ENCODE results near the gene MPC1L. TPM values are rescaled to one million over a fixed set of nuclear protein-coding genes. Genes with fewer than 3 reads are reported as not detected.

MPC1L gene
- polyA plus RNA-seq, 1 of the 3 experiments (the other 2 are of a cell fraction) = not detected

DNA sequence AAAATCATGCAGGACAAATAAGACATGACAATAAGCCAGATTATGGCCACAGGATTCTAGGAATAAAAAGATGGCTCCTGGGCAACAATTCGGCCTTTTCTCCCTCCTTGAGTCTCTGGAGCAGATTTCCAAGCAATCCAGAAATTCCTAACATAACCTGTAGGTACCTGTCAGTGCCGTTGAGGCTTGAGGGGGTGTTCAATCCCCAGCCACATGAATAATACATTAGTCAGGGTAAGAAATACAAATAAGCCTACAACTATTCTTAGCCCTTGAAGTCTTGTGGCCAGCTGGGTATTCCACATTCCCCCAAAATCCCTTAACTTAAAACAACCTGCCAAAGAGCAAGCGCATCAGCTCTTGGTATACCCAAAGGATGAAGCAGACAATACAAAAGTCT, 14.5 kb downstream of the MPC1L start:
- TF ChIP-seq TCF12 (IDR thresholded peaks at IDR 0.05) = no peak
- no peak for TF ChIP-seq GABPA (IDR thresholded peaks at IDR 0.05; ENCODE audit: low read depth)
- TF ChIP-seq MEF2A (IDR thresholded peaks at IDR 0.05; ENCODE audit: borderline replicate concordance, low read depth) = no peak
- TF ChIP-seq ELF1 (IDR thresholded peaks at IDR 0.05) = no peak
- no peak for TF ChIP-seq TAF1 (IDR thresholded peaks at IDR 0.05; ENCODE audit: borderline replicate concordance, low read depth, low read length)
- no peak for TF ChIP-seq RAD21 (IDR thresholded peaks at IDR 0.05; ENCODE audit: low read length)
- TF ChIP-seq FOXM1 (IDR thresholded peaks at IDR 0.05; ENCODE audit: low read depth) = no peak
- no peak for TF ChIP-seq MXI1 (IDR thresholded peaks at IDR 0.05; ENCODE audit: low read depth, low read length)
- no peak for TF ChIP-seq CHD2 (IDR thresholded peaks at IDR 0.05; ENCODE audit: low read length, partially characterized antibody)
- no peak for TF ChIP-seq JUND (IDR thresholded peaks at IDR 0.05)
- TF ChIP-seq, protein P1, sequence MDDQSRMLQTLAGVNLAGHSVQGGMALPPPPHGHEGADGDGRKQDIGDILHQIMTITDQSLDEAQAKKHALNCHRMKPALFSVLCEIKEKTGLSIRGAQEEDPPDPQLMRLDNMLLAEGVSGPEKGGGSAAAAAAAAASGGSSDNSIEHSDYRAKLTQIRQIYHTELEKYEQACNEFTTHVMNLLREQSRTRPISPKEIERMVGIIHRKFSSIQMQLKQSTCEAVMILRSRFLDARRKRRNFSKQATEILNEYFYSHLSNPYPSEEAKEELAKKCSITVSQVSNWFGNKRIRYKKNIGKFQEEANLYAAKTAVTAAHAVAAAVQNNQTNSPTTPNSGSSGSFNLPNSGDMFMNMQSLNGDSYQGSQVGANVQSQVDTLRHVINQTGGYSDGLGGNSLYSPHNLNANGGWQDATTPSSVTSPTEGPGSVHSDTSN (IDR thresholded peaks at IDR 0.05) = no peak
- no peak for TF ChIP-seq EP300 (IDR thresholded peaks at IDR 0.05; ENCODE audit: borderline replicate concordance in 1 of 2, low read depth in 1 of 2, low read length in 1 of 2)
- TF ChIP-seq, protein P2, sequence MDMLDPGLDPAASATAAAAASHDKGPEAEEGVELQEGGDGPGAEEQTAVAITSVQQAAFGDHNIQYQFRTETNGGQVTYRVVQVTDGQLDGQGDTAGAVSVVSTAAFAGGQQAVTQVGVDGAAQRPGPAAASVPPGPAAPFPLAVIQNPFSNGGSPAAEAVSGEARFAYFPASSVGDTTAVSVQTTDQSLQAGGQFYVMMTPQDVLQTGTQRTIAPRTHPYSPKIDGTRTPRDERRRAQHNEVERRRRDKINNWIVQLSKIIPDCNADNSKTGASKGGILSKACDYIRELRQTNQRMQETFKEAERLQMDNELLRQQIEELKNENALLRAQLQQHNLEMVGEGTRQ (IDR thresholded peaks at IDR 0.05; ENCODE audit: borderline replicate concordance, low read depth, low read length) = no peak
- no peak for TF ChIP-seq RXRA (IDR thresholded peaks at IDR 0.05; ENCODE audit: borderline replicate concordance, low read depth)
- TF ChIP-seq POLR2AphosphoS5 (IDR thresholded peaks at IDR 0.05; ENCODE audit: low read depth, low read length) = no peak
- no peak for TF ChIP-seq SIN3A (IDR thresholded peaks at IDR 0.05; ENCODE audit: borderline replicate concordance, low read depth, low read length)
- TF ChIP-seq, protein P3, sequence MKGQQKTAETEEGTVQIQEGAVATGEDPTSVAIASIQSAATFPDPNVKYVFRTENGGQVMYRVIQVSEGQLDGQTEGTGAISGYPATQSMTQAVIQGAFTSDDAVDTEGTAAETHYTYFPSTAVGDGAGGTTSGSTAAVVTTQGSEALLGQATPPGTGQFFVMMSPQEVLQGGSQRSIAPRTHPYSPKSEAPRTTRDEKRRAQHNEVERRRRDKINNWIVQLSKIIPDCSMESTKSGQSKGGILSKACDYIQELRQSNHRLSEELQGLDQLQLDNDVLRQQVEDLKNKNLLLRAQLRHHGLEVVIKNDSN (IDR thresholded peaks at IDR 0.05; ENCODE audit: borderline replicate concordance, low read depth) = no peak
- no peaks in the 10 kb centered on the region; a peak in 1 of 4 replicates for H3K4me1 ChIP-seq (ENCODE audit: control insufficient read depth in 1 of 2, insufficient read depth in 2 of 2, low read depth in 1 of 2, low read length in 1 of 2)
- peaks cover 48 to 60% of the 10 kb centered on the region in 2 experiments for H3K36me3 ChIP-seq (replicated peaks in 1 of 2; ENCODE audit: control insufficient read depth in 1 of 2, insufficient read depth in 2 of 2, low read length in 1 of 2)
- 80% methylated on average over 3 of the region's 3 CpGs for WGBS (ENCODE audit: low lambda C conversion rate)
- H3K27ac ChIP-seq (ENCODE audit: low read depth in 2 of 2, low read length in 1 of 2) = no peak overlapping the region
- peaks cover 20% of the 10 kb centered on the region; the same call in 1 of the 2 replicates for H3K79me2 ChIP-seq (ENCODE audit: insufficient read depth)
- H3K4me2 ChIP-seq = no peak overlapping the region
- DNase-seq = no peak
- CTCF ChIA-PET = interaction anchor here (1.4 kb wide), 1 partner anchor 14 kb away, joined by 5 read pairs; no protein-coding TSS in a partner anchor
- no peak overlapping the region for H2AFZ ChIP-seq (ENCODE audit: low read depth)
- no peaks in the 10 kb centered on the region for H3K9me3 ChIP-seq
- no peaks in the 10 kb centered on the region for H3K27me3 ChIP-seq (ENCODE audit: insufficient read depth)
- POLR2A ChIA-PET = no interaction called here
- H3K9ac ChIP-seq = no peak overlapping the region
- no peaks in the 10 kb centered on the region for H3F3A ChIP-seq (replicated peaks; ENCODE audit: insufficient read depth)
- peaks cover 10% of the 10 kb centered on the region for H4K20me1 ChIP-seq (ENCODE audit: insufficient read depth)
- no peaks in the 10 kb centered on the region for H3K9me2 ChIP-seq
- no peak overlapping the region for H3K4me3 ChIP-seq (ENCODE audit: low read depth in 2 of 2, low read length in 1 of 2)

DNA sequence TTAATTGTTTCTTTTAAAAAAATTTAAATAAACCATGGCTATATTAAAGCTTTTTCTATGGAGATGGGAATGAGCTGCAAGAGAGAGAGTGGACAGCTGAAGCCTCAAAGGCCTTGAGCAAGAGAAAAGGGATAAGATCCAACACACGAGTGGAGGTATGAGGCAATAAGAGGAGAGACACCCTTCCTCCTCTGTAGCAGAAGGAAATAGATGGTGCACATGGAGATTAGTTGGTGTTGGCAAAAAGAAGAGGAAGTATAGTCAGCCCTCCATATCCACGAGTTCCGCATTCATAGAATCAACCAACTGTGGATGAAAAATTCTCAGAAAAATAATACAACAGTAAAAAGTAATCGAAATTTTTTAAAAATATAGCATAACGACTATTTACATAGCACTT, 20.9 kb downstream of the MPC1L start:
- H3K4me3 ChIP-seq (ENCODE audit: low read depth in 2 of 2, low read length in 1 of 2) = peak overlapping the region; percentile 33 to 56; a peak in 2 of 4 replicates
- CTCF ChIA-PET = interaction anchor here (1.0 to 1.3 kb wide), 2 partner anchors 17 to 100 kb away, joined by 3 to 4 read pairs; no protein-coding TSS in a partner anchor

More for the DNA sequence above, 20.9 kb downstream of the MPC1L start:
- DNase-seq = no peak
- peaks cover 9 to 16% of the 10 kb centered on the region in 2 experiments for H3K36me3 ChIP-seq (replicated peaks in 1 of 2; ENCODE audit: control insufficient read depth in 1 of 2, insufficient read depth in 2 of 2, low read length in 1 of 2)
- no peaks in the 10 kb centered on the region for H3K9me2 ChIP-seq
- H4K20me1 ChIP-seq (ENCODE audit: insufficient read depth) = peaks cover 21% of the 10 kb centered on the region
- H3K9me3 ChIP-seq = no peaks in the 10 kb centered on the region
- H3K4me1 ChIP-seq (ENCODE audit: control insufficient read depth in 1 of 2, insufficient read depth in 2 of 2, low read depth in 1 of 2, low read length in 1 of 2) = peaks cover 10 to 15% of the 10 kb centered on the region in 2 experiments; a peak in 2 of 4 replicates
- no peak overlapping the region for H2AFZ ChIP-seq (ENCODE audit: low read depth)
- peak overlapping the region; percentile 17 to 60; a peak in 2 of 4 replicates for H3K27ac ChIP-seq (ENCODE audit: low read depth in 2 of 2, low read length in 1 of 2)
- TF ChIP-seq FOSL2 (IDR thresholded peaks at IDR 0.05; ENCODE audit: borderline replicate concordance, low read depth) = no peak
- no peak for TF ChIP-seq MXI1 (IDR thresholded peaks at IDR 0.05; ENCODE audit: low read depth, low read length)
- WGBS (ENCODE audit: low lambda C conversion rate) = 73% methylated on average over 5 of the region's 5 CpGs
- peak overlapping the region; percentile 7; the same call in 1 of the 2 replicates for H3K9ac ChIP-seq
- H3K79me2 ChIP-seq (ENCODE audit: insufficient read depth) = peaks cover 61% of the 10 kb centered on the region
- POLR2A ChIA-PET = no interaction called here
- peak overlapping the region; percentile 76 for H3K4me2 ChIP-seq
- no peaks in the 10 kb centered on the region for H3K27me3 ChIP-seq (ENCODE audit: insufficient read depth)
- H3F3A ChIP-seq (replicated peaks; ENCODE audit: insufficient read depth) = no peaks in the 10 kb centered on the region
